ENCODE results near the gene CD300C.
A peak's percentile ranks its signal among the peaks of the same experiment; 100 is the strongest.

Gene CD300C

GRCh38 chr17:74547264-74547663 is 1.3 kb upstream of the CD300C start:
- Histone ChIP-seq H3K4me3 (ENCODE audit: low read depth in 1 of 5, low read length in 5 of 5) (no peak overlapping the region), H3K36me3 (ENCODE audit: control insufficient read depth in 5 of 5, insufficient read depth in 5 of 5, low read length in 5 of 5) (no peaks in the 10 kb centered on the region), H3K4me1 (ENCODE audit: control insufficient read depth in 5 of 5, insufficient read depth in 5 of 5, low read length in 5 of 5) (peaks cover 0 to 23% (median 0%) of the 10 kb centered on the region in 5 donors)

GRCh38 chr17:74546586-74546985 is 671 bp upstream of the CD300C start:
- Histone ChIP-seq H3K36me3 (ENCODE audit: control insufficient read depth in 5 of 5, insufficient read depth in 5 of 5, low read length in 5 of 5) (no peaks in the 10 kb centered on the region), H3K4me1 (ENCODE audit: control insufficient read depth in 5 of 5, insufficient read depth in 5 of 5, low read length in 5 of 5) (peaks cover 0 to 23% (median 0%) of the 10 kb centered on the region in 5 donors), H3K4me3 (ENCODE audit: low read depth in 1 of 5, low read length in 5 of 5) (no peak overlapping the region), H3K27ac (ENCODE audit: low read depth, low read length) (no peak overlapping the region), H3K9me3 (ENCODE audit: control insufficient read depth in 5 of 5, low read length in 5 of 5) (no peaks in the 10 kb centered on the region), H3K9ac (ENCODE audit: low read length in 5 of 5) (no peak overlapping the region), H3K27me3 (ENCODE audit: control insufficient read depth in 5 of 5, insufficient read depth in 4 of 5, low read length in 5 of 5) (peaks cover 8 to 23% (median 18%) of the 10 kb centered on the region in 5 donors)

More at GRCh38 chr17:74547264-74547663, 1.3 kb upstream of the CD300C start:
- H3K9ac ChIP-seq (ENCODE audit: low read length in 5 of 5): no peak overlapping the region
- no peaks in the 10 kb centered on the region for H3K9me3 ChIP-seq (ENCODE audit: control insufficient read depth in 5 of 5, low read length in 5 of 5)
- H3K27me3 ChIP-seq (ENCODE audit: control insufficient read depth in 5 of 5, insufficient read depth in 4 of 5, low read length in 5 of 5): peaks cover 10 to 23% (median 19%) of the 10 kb centered on the region in 5 donors
- no peak overlapping the region for H3K27ac ChIP-seq (ENCODE audit: low read depth, low read length)

DNA sequence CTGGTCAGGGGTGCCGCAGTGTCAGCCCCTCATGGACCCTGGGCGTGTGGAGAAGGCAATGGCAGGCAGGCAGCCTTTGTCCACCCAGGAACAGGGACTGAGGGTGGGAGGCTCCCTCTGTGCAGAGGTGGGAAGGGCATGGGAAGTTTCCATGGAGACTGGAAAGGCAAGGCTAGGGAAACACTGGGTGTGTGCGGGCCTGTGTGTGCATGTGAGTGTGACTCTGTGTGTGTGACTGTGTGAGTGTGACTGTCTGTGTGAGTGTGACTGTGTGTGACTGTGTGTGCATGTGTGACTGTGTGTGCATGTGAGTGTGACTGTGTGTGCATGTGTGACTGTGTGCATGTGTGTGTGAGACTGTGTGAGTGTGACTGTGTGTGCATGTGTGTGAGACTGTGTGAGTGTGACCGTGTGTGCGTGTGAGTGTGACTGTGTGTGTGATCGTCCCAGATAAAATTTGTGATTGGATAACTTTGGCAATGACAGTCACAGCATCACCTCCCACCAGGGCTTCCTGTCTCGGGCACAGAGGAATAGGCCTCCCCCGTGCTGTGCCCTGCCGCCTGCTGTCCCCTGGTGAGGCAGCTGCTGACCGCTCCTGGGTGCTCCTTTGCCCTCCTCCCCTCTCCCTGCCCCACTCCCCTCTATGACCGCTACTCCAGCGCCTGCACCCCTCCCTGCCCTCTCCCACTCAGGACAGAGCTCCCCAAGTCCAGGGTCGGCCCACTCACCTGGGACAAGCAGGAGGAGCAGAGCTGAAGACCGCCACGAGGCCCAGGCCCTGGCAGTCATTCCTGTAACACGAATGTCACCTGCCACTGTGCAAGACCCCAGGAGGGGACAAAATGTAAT is 698 bp downstream of the CD300C start:
- no peak overlapping the region for H3K27ac ChIP-seq (ENCODE audit: low read depth, low read length)
- peak overlapping the region; percentile 10 to 38 (median 37) for H3K4me3 ChIP-seq (ENCODE audit: low read depth in 1 of 5, low read length in 5 of 5)

DNA sequence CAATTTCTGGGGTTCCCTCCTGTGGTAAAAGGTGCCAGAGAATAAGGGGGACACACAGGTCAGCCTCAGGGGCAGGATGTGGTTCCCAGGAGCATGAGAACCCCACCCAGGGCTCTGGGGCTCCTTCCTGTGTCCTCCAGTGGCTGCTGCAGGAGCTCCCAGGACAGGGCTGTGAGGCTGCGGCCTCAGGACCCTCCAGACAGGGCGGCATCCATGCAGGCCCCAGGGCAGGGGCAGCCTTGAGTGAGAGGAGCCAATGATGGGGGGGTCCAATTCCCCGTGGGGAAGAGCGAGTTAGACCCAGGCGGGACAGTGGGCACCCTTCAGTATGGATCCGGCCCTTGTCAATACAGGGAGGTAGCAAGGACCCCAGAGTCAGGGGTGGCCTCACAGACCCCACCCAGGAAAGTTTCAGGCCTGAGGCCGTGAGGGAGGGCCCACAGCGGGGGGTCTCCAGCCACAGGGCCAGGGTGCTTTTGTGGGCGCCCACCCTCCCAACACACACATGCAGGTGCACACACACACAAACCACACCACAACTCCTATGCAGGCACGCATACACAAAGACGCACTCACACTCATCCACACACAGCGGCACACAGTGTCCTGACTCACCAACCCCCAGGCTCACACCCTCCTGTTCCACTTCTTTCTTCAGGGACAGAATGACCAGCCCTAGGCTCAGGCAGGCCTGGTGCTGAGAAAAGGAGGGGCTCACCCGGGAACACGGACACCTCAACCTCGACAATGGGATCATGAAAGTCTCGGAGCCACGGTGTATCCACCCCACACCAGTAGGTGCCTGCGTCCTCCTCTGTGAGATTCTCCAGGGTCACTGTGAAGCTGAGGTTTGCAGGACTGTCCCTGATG is 1.8 kb downstream of the CD300C start:
- H3K4me3 ChIP-seq (ENCODE audit: low read depth in 1 of 5, low read length in 5 of 5): no peak overlapping the region
- peaks cover 0 to 23% (median 0%) of the 10 kb centered on the region in 5 donors for H3K4me1 ChIP-seq (ENCODE audit: control insufficient read depth in 5 of 5, insufficient read depth in 5 of 5, low read length in 5 of 5)
- H3K9me3 ChIP-seq (ENCODE audit: control insufficient read depth in 5 of 5, low read length in 5 of 5): no peaks in the 10 kb centered on the region
- no peak overlapping the region for H3K9ac ChIP-seq (ENCODE audit: low read length in 5 of 5)
- H3K27me3 ChIP-seq (ENCODE audit: control insufficient read depth in 5 of 5, insufficient read depth in 4 of 5, low read length in 5 of 5): peaks cover 0 to 7% (median 5%) of the 10 kb centered on the region in 5 donors
- no peak overlapping the region for H3K27ac ChIP-seq (ENCODE audit: low read depth, low read length)
- no peaks in the 10 kb centered on the region for H3K36me3 ChIP-seq (ENCODE audit: control insufficient read depth in 5 of 5, insufficient read depth in 5 of 5, low read length in 5 of 5)

More for the DNA sequence above, 698 bp downstream of the CD300C start:
- Histone ChIP-seq H3K36me3 (ENCODE audit: control insufficient read depth in 5 of 5, insufficient read depth in 5 of 5, low read length in 5 of 5) (no peaks in the 10 kb centered on the region), H3K9me3 (ENCODE audit: control insufficient read depth in 5 of 5, low read length in 5 of 5) (no peaks in the 10 kb centered on the region), H3K9ac (ENCODE audit: low read length in 5 of 5) (peak overlapping the region in 1 of 5 donors; percentile 22), H3K27me3 (ENCODE audit: control insufficient read depth in 5 of 5, insufficient read depth in 4 of 5, low read length in 5 of 5) (peaks cover 6 to 17% (median 11%) of the 10 kb centered on the region in 5 donors), H3K4me1 (ENCODE audit: control insufficient read depth in 5 of 5, insufficient read depth in 5 of 5, low read length in 5 of 5) (peaks cover 0 to 23% (median 0%) of the 10 kb centered on the region in 5 donors)

DNA sequence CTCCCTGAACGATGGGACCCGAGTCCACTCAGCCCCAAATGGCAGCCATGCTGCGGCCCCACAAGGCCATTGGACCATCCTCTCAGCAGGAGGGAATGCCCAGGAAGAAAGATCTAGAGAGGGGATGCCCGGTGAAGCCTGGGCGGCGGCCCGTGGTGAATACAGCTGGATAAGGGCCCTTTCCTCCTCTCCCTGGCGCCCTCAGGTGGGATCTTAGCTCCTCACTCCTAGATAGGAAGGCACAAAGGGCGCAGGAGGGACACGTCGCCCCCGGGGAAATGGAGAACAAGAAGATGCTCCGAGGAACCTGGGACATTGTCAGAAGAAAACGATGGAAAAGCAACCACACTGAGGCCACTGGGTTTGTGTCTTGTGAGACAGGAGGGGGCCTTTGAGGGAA is 2.5 kb downstream of the CD300C start:
- Histone ChIP-seq H3K36me3 (ENCODE audit: control insufficient read depth in 5 of 5, insufficient read depth in 5 of 5, low read length in 5 of 5) (no peaks in the 10 kb centered on the region), H3K27me3 (ENCODE audit: control insufficient read depth in 5 of 5, insufficient read depth in 4 of 5, low read length in 5 of 5) (peaks cover 0 to 3% (median 0%) of the 10 kb centered on the region in 5 donors), H3K4me3 (ENCODE audit: low read depth in 1 of 5, low read length in 5 of 5) (no peak overlapping the region)

DNA sequence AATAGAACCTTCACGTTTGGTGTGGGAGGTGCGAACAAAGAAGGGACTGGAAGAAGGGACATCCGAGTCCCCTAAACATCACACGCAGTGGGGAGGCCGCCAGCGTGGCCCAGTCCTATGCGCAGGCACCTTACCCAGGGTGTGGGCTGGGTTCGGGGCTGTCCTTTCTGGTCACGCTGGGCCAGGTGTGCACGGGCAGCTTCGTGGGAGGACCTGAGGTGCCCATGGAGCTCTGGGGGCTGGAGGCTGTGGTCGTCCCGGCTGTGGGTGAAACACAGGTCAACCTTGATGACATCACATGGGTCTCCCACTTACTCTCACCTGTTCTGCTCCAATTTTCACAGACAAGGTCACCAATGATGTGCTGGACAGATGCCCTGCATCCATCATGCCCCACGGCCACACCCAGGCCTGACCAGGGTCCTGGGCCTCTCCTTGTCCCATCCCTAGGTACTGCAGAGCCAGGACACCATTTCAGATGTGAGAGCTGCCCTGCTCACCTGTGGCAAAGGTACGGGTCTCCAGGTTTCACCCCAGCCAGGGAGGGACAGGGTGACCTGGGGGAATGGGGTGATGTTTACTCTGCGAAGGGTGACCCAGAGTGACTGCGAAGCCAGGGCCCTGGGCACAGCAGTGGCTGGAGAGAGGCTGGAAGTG is 3.1 kb downstream of the CD300C start:
- Histone ChIP-seq H3K9me3 (ENCODE audit: control insufficient read depth in 5 of 5, low read length in 5 of 5) (no peaks in the 10 kb centered on the region), H3K9ac (ENCODE audit: low read length in 5 of 5) (no peak overlapping the region), H3K36me3 (ENCODE audit: control insufficient read depth in 5 of 5, insufficient read depth in 5 of 5, low read length in 5 of 5) (no peaks in the 10 kb centered on the region), H3K4me3 (ENCODE audit: low read depth in 1 of 5, low read length in 5 of 5) (no peak overlapping the region), H3K27ac (ENCODE audit: low read depth, low read length) (no peak overlapping the region), H3K27me3 (ENCODE audit: control insufficient read depth in 5 of 5, insufficient read depth in 4 of 5, low read length in 5 of 5) (peaks cover 0 to 3% (median 0%) of the 10 kb centered on the region in 5 donors), H3K4me1 (ENCODE audit: control insufficient read depth in 5 of 5, insufficient read depth in 5 of 5, low read length in 5 of 5) (peaks cover 0 to 23% (median 0%) of the 10 kb centered on the region in 5 donors)

More for the DNA sequence above, 2.5 kb downstream of the CD300C start:
- no peak overlapping the region for H3K27ac ChIP-seq (ENCODE audit: low read depth, low read length)
- H3K9me3 ChIP-seq (ENCODE audit: control insufficient read depth in 5 of 5, low read length in 5 of 5): no peaks in the 10 kb centered on the region
- H3K9ac ChIP-seq (ENCODE audit: low read length in 5 of 5): no peak overlapping the region
- H3K4me1 ChIP-seq (ENCODE audit: control insufficient read depth in 5 of 5, insufficient read depth in 5 of 5, low read length in 5 of 5): peaks cover 0 to 23% (median 0%) of the 10 kb centered on the region in 5 donors

DNA sequence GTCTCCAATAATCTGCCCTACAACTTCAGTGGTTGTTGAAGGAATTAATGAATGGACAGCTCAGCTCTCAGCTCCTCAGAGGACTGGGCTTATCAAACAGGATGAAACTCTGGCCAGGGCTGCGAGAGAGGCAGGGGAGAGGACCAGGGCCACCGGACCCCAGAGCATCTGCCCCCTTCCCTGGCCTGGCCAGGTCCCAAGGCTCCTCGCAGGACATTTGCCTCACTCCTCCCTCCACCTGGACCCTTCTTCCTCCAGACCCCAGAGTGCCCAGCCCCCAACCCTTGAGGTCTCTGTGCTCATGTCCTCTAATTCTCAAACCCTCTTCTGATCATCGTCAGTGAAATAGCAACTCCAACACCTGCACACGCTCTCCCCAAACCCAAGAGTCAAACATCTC is 3.7 kb downstream of the CD300C start:
- Histone ChIP-seq H3K27me3 (ENCODE audit: control insufficient read depth in 5 of 5, insufficient read depth in 4 of 5, low read length in 5 of 5) (peaks cover 0 to 3% (median under 1%) of the 10 kb centered on the region in 5 donors), H3K36me3 (ENCODE audit: control insufficient read depth in 5 of 5, insufficient read depth in 5 of 5, low read length in 5 of 5) (no peaks in the 10 kb centered on the region), H3K9ac (ENCODE audit: low read length in 5 of 5) (no peak overlapping the region), H3K4me1 (ENCODE audit: control insufficient read depth in 5 of 5, insufficient read depth in 5 of 5, low read length in 5 of 5) (peaks cover 0 to 23% (median 0%) of the 10 kb centered on the region in 5 donors), H3K27ac (ENCODE audit: low read depth, low read length) (no peak overlapping the region), H3K4me3 (ENCODE audit: low read depth in 1 of 5, low read length in 5 of 5) (no peak overlapping the region), H3K9me3 (ENCODE audit: control insufficient read depth in 5 of 5, low read length in 5 of 5) (no peaks in the 10 kb centered on the region)

DNA sequence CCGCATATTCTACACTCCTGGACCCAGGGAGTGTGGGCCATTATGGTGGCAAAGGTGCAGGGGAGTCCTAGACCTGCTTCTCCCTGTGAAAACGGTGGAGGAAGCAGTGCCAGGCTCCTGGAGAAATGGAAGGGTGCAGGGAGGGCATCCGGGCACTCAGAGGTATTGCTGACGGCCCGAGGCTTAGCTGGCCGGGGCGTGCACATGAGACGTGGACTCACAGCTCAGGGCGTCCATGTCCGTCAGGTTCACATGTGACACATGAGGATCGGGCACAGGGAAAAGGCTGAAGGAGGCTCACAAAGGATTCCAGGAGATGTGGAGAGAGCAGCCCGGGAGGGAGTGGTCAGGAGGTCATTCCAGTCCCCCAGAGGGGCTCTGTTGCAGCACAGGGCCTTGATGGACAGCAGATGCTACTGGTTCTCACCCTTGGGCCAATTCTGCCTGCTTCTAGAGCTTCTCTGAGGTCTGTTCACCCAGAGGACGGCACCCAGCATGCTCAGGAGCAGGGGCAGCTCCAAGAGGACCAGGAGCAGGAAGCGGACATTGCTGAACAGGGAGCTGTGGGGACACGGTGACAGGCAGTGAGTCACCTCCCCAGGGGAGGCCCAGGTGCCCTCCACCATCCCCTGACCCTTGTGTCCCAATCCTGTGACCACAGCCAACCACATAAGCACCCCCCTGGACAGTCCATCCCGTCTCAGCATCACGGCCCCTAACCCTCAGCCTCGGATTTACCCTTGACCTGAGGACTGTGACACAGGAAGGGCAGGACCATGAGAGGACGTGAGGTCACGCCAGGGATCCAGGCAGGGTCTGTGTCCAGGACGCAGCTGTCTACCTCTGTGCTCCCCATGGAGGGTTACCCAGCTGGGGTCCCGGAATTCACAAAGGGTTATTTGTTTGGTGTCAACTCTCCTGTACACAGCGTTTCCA is 4.5 kb downstream of the CD300C start:
- no peak overlapping the region for H3K27ac ChIP-seq (ENCODE audit: low read depth, low read length)
- H3K4me3 ChIP-seq (ENCODE audit: low read depth in 1 of 5, low read length in 5 of 5): no peak overlapping the region
- no peaks in the 10 kb centered on the region for H3K36me3 ChIP-seq (ENCODE audit: control insufficient read depth in 5 of 5, insufficient read depth in 5 of 5, low read length in 5 of 5)
- H3K27me3 ChIP-seq (ENCODE audit: control insufficient read depth in 5 of 5, insufficient read depth in 4 of 5, low read length in 5 of 5): peaks cover 0 to 4% (median 2%) of the 10 kb centered on the region in 5 donors
- H3K9me3 ChIP-seq (ENCODE audit: control insufficient read depth in 5 of 5, low read length in 5 of 5): no peaks in the 10 kb centered on the region
- H3K9ac ChIP-seq (ENCODE audit: low read length in 5 of 5): no peak overlapping the region
- peaks cover 0 to 23% (median 0%) of the 10 kb centered on the region in 5 donors for H3K4me1 ChIP-seq (ENCODE audit: control insufficient read depth in 5 of 5, insufficient read depth in 5 of 5, low read length in 5 of 5)
